ENCODE measurements around the gene ITPK1. TPM values are rescaled to one million over a fixed set of nuclear protein-coding genes. Genes with fewer than 3 reads are reported as not detected.

The ITPK1 gene
- polyA plus RNA-seq, 1 of the 3 experiments (the other 2 are of a cell fraction): 23.2 TPM

DNA sequence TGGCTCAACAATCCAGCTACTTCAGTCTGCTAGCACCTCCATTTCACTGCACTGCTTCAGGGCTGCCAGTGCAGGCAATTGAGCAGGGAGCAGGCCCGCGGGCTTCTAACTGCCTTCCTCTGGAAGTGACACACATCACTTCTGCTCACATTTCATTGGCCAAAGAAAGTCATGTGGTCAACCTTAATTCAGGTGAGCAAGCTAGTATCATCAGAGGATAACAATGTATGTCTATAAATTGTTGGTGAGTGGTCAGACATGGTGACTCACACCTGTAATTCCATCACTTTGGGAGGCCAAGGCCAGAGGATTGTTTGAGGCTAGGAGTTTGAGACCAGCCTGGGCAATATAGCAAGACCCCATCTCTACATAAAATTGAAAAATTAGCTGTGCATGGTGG lies 215.1 kb downstream of the ITPK1 start (continued):
- TF ChIP-seq REST (IDR thresholded peaks at IDR 0.05; ENCODE audit: low read depth, low read length) (no peak), EZH2phosphoT487 (IDR thresholded peaks at IDR 0.05; ENCODE audit: borderline replicate concordance, low read depth) (no peak)

DNA sequence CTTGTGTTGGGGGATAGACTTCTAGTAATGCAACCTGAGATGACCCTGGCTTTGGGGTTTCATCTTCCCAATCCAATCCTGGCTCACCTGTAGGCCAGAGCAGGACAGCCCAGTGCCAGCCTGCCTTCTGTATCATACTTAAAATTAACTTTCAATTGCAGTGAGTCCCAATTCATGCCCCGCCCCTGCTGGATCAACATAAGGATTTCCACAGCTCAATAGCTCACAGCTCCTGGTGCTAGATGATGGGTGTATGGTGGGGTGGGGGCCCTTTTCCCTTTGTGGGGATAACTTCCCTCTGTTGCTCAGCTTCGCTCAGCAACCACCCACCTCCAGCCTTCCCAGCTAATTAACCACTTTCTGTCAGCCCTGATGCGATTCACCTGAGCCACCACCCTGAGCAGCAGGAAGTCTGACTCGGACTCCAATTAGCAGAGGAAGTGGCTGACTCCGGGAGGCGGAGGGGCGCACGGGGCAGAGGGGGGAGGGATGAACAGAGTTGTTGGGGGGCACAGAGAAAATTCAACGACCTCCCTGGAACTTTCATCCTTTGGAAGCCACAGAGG lies 217.1 kb downstream of the ITPK1 start:
- Histone ChIP-seq H3K4me2 (no peak overlapping the region), H3K36me3 (replicated peaks in 1 of 2; ENCODE audit: control insufficient read depth in 1 of 2, insufficient read depth in 2 of 2, low read length in 1 of 2) (no peaks in the 10 kb centered on the region), H3K27me3 (ENCODE audit: insufficient read depth) (no peaks in the 10 kb centered on the region), H3K9ac (no peak overlapping the region), H3K9me3 (no peaks in the 10 kb centered on the region), H3K79me2 (ENCODE audit: insufficient read depth) (no peaks in the 10 kb centered on the region), H3K4me1 (ENCODE audit: control insufficient read depth in 1 of 2, insufficient read depth in 2 of 2, low read depth in 1 of 2, low read length in 1 of 2) (peaks cover 0 to 4% of the 10 kb centered on the region in 2 experiments; a peak in 1 of 4 replicates), H4K20me1 (ENCODE audit: insufficient read depth) (no peaks in the 10 kb centered on the region), H3K27ac (ENCODE audit: low read depth in 2 of 2, low read length in 1 of 2) (no peak overlapping the region), H3F3A (replicated peaks; ENCODE audit: insufficient read depth) (no peaks in the 10 kb centered on the region), H2AFZ (ENCODE audit: low read depth) (no peak overlapping the region), H3K9me2 (no peaks in the 10 kb centered on the region), H3K4me3 (ENCODE audit: low read depth in 2 of 2, low read length in 1 of 2) (no peak overlapping the region)
- DNase-seq: no peak
- CTCF ChIA-PET: interaction anchor here (2.0 kb wide), 1 partner anchor 34 kb away, joined by 4 read pairs; no protein-coding TSS in a partner anchor
- WGBS (ENCODE audit: low lambda C conversion rate): 37% methylated on average over 8 of the region's 9 CpGs
- TF ChIP-seq ZBTB33 (IDR thresholded peaks at IDR 0.05; ENCODE audit: borderline replicate concordance, low read depth): no peak
- TF ChIP-seq USF2 (IDR thresholded peaks at IDR 0.05; ENCODE audit: borderline replicate concordance, low read depth, low read length): no peak
- no peak for TF ChIP-seq REST (IDR thresholded peaks at IDR 0.05; ENCODE audit: low read depth, low read length)
- TF ChIP-seq RXRA (IDR thresholded peaks at IDR 0.05; ENCODE audit: borderline replicate concordance, low read depth): no peak
- TF ChIP-seq TCF12 (IDR thresholded peaks at IDR 0.05): no peak
- POLR2A ChIA-PET: interaction anchor here (1.1 to 3.7 kb wide), 3 partner anchors 14 to 25 kb away, joined by 3 to 14 read pairs (median 4); partner anchors contain the start of gene CHGA

Data from SK-N-SH (cell line).